HG03064 (cell line): ENCODE data around the gene PDE8B.

Experiments used
- ATAC-seq: cut with Tn5 transposase; IDR thresholded peaks from one replicate; pipeline ENCODE4 v1.9.1; 2021; ENCODE audit warnings: low read depth; ENCODE audit not compliant: unreplicated experiment

PDE8B gene

GRCh38 chr5:77186652-77187370 lies 23.7 kb upstream of the PDE8B start:
- no peak for ATAC-seq

DNA sequence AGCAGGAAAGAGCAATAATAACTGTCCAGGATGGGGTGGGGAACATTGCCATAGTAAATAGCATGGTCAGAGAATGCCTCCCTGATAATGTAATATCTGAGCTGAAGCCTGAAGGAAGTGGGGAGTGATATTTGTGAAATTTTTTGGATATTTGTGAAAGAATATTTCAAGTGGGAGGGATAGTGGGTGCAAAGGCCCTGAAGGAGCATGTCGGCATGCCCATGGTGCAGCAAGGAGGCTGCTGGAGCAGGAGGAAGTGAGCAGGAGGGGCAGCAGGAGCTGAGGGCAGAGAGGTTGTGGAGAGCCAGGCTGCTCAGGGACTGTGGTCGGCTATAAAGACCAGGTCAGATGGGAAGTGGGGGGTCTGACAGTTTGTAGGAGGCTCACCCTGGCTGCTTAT lies 21.1 kb upstream of the PDE8B start:
- ATAC-seq: no peak

GRCh38 chr5:77192441-77193050 lies 17.9 kb upstream of the PDE8B start:
- ATAC-seq: no peak

- no peak for ATAC-seq
Measured at GRCh38 chr5:77194762-77195161, 15.7 kb upstream of the PDE8B start.

DNA sequence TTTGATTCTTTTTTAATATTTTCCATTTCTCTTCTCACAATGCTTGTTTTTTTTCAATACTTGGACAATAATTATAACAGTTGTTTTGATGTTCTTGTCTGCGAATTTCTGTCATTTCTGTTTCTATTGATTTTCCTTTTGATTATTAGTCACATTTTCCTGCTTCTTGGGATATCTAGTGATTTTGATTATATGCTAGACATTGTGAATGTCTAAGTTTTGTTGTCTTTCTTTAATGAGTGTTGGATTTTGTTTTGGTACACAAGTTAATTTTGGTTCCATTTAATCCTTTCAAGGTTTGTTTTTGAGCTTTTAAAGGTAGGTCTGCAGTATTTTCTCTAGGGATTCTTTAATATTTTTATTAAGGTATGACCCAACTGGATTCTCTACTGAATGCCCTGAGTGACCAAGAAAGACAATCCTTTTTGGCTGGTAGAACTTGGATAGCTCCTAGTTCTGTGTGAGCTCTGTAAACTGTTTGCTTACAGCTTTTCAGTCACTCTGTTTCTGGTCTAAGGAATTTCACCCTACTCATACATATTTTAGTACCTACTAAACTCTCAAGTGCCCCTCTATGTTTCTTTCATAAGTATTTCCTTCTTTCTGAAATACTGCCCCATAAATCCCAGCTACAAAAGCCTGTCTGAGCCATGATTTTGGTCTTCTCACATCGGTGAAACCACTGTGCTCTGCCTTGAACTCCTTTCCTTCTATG lies 12.5 kb upstream of the PDE8B start:
- ATAC-seq: no peak

DNA sequence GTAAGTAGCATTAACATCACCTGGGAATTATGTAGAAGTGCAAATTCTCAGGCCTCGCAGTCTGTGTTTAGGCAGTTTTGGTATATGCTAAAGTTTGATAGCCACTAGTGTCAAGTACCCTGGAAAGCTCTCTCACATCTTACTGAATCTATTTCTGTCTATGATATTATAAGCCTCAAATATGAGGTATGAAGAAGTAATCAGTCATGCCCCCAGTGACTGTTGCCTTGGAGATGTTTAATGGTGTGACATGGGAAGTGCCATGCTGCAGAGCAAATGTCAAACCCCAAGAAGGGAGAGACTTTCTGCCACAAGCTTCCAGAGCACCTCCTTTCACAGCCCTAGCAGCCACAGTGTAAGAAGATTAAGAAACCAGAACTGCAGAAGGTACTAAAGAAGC lies 9.8 kb upstream of the PDE8B start:
- no peak for ATAC-seq

GRCh38 chr5:77202145-77202544 lies 8.3 kb upstream of the PDE8B start:
- ATAC-seq: no peak

GRCh38 chr5:77204967-77205366 lies 5.5 kb upstream of the PDE8B start:
- no peak for ATAC-seq

DNA sequence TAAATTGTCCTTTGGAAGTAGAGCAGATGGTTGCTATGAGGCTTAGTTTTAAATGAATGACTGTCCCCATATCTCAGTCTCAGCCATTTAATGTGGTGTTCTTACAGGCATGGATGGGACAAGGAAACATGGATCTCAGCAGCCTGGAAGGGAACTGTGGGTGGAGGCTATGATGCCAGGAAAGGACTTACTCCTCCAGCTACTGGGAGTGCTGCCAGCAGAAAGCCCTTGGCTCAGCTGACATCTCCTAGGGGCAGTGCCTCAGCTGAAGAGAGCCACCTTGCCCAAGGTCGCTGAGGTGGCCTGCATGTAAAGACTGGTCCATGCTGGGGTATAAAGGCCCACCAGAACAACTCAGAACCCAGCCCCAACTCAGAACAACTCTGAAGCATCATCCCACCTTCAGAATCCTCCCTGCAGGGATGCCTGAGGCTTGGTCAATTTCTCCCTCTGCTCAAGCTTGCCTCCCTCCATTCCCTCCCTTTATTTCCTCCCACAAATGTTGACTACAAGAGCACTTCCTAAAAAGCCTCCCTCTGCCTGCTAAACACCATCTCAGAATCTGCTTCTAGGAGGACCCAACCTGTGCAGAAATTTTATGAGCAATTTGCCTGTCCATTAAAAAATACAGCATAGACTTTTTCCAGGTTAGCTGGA lies 1.8 kb upstream of the PDE8B start:
- no peak for ATAC-seq

- ATAC-seq: no peak
Measured at GRCh38 chr5:77209495-77210090, 887 bp upstream of the PDE8B start.

GRCh38 chr5:77210964-77211690 lies 647 bp downstream of the PDE8B start:
- ATAC-seq: no peak

DNA sequence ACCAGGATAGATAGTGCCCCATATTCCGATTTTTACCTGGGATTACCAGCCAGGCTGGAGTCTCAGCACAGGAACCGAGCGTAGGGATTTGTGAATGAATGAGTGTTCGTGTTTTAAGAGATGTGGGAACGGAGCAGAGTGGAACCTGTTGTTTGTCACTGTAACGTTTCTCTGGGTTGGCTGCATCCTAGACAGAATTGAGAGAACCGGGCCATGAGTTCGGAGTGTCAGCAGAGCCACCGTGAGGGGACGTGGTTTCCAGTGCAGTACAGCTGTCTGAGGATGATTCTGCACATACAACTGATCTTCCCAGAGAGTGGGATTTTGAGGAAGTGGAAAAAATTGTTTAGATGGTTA lies 1.2 kb downstream of the PDE8B start:
- ATAC-seq: no peak

DNA sequence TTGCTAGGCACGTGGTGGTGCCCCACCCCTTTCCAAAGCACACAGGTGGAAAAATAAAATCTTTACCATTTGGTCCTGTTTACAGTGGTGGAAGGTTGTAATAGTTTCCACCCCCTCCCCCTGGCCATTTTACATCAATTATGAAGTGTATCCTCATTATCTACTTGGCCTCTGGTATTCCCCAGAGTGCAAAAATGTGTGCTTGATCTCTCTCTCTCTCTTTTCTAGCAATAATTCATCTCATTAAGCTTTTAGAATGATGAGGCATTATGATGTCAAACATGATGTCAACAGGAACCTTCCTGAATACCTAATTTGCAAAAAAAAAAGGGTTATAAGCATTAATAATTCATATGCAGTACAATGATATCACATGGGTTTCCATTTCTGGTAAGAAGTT lies 3.1 kb downstream of the PDE8B start:
- no peak for ATAC-seq

- no peak for ATAC-seq
Measured at GRCh38 chr5:77214151-77214550, 3.7 kb downstream of the PDE8B start.

DNA sequence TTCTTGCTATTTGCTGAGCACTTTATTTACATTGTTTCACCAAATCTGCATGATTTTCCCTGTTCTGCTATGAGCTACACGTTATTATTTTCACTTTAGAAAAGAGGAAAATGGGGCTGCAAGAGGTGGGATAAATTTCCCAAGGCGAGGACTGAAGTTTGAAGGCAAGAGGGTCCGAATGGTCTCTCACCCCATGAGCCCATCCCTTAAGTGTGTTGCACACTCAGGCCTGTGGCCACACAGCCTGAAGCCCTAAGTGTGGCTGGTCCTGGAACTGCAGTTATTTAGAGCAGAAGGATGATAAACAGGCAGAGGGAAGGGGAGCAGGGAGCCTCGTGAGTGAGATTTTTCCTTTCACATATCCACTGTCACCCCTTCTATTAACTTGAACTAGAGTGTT lies 7.8 kb downstream of the PDE8B start:
- ATAC-seq: no peak

DNA sequence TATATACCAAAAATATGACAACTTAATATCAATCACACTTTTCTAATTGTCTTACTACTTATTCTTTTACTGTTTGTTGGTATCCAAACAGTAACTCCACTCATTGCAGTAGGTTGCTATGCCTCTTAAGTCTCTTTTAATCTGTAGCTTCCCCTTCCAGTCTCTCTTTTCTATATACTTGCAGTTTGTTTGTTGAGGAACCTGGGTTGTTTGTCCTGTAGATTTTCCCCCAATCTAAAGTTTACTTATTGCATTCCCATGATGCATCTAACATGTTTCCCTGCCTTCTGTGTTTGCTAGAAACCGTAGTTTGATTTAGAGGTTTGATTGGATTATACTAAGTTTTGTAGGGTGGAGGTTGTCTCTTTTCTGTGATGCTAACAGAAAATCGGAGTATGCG lies 10.6 kb downstream of the PDE8B start:
- no peak for ATAC-seq

DNA sequence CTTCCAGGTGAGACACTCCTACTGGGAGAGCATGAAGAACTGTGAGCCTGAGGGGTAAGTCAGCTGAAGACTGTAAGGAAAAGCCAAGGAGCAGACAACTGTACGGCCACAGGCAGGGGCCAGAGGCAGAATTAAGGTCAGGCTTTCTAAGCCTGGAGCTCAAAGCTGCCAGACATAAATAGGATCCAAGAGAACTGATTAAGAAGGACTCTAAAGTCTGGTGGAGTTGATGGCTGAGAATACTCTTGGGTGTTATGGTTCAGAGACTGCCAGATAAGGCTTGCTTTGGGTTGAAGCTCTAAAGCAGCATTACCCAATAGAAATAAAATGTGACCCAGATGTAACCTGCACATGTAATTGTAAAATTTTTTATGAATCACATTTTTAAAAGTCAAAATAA lies 12.2 kb downstream of the PDE8B start:
- ATAC-seq: no peak

DNA sequence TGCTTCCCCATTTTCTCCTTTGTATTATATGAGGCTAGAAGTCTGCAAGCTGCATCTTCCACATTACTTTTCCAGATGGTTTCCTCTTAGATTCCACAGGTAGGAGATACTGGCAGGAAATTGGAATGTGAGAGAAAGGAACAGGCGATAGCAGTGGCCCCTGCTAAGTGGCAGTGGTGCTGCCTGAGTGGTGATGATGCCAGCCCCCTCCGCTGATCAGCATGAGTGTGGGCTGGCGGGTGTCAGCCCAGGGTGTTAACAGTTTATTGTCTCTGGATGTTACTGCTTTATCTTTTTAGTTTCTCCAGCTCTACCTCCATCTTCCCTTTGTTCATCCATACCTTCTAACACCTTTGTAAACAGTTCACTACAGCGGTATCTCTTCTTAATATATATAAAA lies 13.2 kb downstream of the PDE8B start:
- no peak for ATAC-seq

DNA sequence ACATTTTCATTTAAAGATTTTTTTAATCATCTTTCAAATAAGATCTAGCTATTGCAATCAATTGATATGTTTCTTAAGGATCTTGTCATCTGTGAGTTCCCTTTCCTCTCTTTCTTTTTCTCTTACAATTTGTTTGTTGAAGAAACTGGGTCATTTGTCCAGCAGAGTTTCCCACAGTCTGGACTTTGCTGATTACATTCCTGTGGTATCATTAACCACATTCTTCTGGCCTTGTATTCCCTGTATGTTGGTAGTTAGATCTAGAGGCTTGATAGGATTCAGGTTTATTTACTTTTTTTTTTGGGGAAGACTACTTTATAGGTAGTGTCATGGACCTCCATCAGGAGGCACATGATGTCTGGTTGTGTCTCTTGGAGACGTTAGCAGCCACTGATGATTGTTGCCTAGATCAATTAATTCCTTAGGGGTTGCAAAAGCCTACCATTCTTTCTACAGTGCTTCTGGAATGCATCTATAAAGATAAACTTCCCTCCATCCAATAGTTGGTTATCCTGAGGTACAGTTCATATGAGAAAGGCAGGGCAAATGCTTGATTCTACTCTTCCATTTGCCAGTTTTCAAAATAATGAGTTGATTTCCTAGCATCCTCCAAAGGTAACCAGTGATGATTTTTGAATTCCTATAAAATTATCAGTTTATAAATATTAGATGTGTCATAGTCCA lies 14.3 kb downstream of the PDE8B start:
- ATAC-seq: no peak

GRCh38 chr5:77225531-77225930 lies 15.1 kb downstream of the PDE8B start:
- no peak for ATAC-seq
